Activated effector memory CD4-positive, alpha-beta T cell treated with anti-CD3 and anti-CD28 coated beads, Interleukin-2, amount 50 U/mL, for 16 hours (primary cell): ENCODE measurements around the gene UNC80.

Experiments used
- DNase-seq: peaks from one replicate; pipeline ENCODE4 v3.0.0-alpha.2; 2020

UNC80 gene

DNA sequence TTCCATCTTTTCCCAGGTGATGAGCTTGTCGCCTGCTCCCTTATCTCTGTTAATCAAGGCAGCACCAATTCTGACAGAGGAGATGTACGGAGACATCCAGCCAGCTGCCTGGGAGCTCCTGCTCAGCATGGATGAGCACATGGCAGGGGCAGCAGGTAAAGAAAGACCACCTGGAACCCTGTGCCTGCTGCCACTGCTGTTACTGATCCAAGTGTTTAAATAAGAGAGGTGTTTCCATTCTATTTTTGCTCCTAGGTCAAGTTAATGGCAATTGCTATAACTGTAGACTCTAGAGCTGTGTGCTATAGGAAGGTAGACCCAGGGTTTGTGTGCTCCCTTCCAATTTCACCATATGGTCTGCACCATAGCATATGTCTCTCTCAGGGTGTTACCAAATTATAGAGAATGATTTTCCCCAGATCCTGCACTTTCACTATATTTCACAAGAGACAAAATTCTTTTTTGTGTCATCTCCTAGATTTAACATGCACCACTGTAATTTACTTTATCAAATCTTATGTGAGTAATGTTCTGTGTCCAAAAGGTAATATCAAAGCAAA is 142.2 kb downstream of the UNC80 start:
- DNase-seq = no peak

DNA sequence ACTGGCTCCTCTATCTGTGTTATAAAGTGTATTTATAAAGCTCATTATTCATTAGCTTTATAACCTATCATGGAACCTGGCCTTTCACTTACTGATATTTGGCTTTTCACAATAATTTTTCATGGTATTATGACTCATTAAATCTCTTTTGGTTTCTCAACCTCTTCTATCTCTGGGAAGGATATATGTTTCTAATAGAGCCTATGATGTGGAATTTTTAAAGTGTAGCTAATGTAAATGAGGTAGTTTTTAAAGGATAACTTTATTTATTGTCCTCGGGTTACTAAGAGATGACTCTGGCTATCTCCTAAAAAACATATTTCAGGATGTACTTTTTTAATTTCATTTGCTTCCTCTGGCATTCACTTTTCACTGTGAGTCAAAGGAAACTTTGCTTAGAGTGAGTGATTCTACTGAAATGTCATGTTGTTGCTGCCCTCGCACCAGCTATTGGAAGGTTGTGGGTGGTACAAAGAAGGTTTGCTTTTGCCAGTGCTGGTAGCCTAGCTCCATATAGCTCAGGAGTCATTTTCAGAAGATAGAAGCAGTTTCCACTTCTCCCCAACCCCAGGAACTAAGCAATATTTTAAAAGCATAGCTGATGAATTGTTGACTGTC is 145.6 kb downstream of the UNC80 start:
- no peak for DNase-seq

DNA sequence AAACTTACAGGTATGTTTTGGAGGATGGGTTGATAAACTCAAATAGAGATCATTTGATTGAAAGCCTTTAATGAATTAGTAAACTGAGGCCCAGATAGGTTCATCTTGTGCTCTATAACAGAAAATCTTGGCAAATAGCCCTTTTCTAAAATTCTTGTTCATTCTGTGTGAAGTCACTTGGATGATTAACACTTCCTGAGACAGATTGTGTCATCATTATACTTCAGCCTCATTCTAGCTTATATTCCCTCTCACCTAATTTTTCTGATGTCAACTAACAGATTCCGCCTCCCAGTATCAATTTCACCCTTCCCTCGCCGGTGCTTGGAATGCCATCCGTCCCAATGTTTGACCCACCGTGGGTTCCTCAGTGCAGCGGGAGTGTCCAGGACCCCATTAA is 146.6 kb downstream of the UNC80 start:
- DNase-seq = no peak

DNA sequence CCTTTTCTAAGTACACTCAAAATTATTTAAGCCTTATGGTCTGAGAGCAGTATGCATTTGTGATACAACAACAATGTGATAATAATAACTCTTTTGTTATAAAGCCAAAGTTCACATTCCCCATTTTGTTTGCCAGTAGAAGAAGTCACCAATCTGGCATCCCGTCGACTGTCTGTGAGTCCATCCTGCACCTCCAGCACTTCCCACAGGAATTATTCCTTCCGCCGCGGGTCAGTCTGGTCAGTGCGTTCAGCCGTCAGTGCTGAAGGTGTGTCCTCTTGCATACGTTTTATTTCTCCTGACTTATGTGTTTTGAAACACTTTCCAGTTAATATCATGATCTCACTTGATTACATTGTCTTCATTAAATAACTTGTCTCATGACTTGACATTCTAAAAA is 150.5 kb downstream of the UNC80 start:
- DNase-seq = no peak

DNA sequence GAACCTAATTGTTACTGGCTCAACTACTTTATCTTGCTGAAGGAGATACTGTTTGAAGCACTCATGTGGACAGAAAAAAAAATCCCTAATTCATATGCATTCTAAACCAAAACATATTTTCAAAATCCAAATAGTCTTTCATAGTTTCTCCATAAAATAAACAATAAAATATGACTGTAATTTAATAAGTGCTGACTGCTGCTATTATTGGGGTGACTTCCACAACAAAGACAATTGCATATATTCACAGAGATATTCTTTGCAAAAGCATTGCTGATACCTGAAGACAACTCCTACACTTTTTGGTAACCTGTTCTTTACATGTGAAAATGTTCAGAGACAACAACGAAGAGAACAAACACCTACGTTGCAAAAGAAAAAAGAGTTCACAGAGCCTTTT is 157.7 kb downstream of the UNC80 start:
- DNase-seq = no peak

DNA sequence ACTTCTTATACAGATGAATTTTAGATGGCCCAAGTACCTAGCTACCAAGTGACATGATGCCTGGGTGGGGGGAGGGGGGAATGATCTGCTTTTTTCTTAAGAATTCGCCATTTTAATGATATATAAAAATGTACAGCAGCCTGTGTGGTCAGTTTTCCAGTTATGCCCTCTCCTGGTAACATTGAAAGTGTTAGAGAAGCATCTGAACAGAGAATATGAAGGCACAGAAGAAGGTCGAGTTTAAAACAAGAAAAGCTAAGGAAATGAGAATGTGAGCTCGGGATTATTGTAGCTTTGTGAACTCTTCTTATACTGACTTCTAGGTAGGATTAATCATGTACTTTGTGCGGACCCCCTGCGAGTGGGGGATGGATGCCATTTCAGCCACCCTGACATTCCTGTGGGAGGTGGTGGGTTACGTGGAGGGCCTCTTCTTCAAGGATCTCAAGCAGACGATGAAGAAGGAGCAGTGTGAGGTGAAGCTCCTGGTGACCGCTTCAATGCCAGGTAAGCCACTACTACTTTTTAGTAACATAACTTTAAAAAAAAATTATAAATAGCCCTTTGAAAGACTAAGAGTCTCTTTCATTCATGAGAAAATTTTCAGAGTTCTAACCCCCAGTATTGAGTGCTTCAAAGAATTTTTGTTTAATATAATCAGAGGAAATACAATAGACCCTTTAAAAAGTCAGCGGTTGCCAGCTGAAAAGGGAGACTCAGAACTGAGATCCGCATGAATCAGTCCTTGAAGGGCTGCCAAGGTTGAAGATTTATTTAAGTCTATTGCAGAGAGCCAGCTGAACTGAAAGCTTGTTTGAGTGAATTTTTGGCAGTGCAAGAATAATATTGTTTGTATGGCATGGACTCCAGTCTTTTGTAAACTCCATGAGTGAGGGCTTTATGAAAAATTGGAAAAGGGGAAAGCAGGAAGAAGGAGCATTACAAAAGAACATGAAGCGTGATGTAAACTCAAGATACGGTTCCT is 162.2 kb downstream of the UNC80 start:
- no peak for DNase-seq

DNA sequence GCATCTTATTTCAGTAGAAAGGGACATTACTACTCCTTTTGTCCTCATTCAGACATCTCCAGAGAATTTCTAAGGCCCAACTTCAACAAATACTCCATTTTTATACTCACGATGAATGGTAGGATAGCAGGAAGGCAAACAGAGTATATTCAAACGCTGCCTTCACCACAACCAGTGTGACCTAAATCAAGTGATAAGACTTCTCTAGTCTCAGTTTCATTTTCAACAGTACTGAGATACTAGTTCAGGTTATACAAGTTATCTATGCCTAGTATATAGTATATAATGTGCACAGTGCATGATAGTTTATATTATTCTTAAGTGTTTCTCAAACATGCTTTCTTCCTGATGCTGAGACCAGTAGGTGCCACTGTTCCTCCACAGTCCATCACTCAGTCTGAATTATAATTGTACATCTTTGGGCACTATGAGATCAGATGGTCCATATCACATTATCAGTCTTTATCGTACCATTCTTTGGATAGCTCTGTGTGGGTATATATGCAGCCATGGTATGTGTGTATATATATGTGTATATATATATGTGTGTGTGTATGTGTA is 164.6 kb downstream of the UNC80 start:
- no peak for DNase-seq

DNA sequence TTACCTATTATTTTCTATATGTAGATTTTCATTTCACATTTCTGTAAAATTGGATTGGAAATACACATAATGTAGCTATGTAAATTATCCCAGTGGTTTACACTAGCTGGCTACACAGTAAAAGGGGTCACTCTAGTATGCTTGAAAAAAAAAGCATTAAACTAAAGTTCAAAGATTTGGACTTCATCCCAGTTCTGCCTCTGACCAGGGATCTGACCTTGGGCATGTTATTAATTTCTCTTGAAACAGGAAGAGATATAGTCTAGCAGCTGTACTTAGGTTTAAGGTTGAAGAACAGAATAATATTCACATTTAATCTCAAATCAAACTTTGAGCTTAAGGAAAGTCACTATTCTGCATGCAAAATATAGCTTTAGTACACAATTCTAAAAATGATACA is 166.3 kb downstream of the UNC80 start:
- no peak for DNase-seq

DNA sequence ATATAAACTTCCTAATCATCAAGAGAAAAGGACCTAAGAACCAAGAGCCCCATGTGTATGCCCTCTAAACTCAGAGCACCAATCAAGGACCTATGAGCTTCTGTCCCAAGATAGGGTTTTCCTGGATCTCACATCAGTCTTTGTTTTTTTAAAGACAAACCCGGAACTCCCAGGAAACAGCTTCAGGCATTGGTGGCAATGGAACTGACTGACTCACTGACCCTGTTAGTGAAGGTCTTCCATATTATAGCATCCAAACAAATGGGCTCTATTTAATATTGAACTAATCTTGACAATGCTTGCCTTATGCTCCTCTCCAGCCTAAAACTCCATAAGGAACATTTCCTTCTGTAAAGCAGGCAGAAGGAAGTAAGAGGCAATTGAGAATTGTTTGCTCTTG is 167.3 kb downstream of the UNC80 start:
- no peak for DNase-seq

DNA sequence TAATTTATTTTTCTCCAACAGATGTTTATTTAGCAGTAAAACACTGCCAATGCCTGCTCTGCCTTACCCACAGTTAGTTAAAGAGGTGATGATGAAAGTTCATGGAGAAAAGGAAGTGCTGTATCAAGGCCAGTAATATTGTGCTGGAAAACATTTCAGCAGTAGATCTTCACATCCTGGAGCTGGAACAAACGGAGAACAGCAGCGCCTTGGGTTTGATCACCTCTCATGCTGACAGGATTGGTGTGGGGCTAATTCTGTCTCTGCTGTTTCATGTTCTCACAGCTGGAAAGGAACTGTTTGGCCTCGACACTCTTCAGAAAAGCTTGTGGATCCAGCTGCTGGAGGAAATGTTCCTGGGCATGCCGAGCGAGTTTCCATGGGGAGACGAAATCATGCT is 169.3 kb downstream of the UNC80 start:
- DNase-seq = no peak

DNA sequence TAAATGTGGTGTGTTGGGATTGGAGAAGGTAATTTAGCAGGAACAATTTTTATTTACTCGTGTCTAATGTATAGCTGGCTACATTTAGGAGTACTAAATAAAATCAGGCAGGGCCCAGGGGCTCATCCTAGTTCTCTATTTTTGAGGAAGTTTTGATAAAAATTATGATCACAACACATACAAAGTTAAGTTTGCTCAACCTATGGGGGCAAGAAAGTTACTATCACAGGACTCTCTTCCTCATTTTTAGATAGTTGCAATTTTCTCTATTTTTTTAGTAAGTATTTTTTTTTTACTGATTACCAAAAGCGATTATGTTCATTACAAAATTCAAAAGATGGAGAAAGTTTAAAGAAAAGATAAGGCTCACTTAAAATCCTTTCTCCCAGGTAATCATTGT is 170.8 kb downstream of the UNC80 start:
- DNase-seq = no peak

DNA sequence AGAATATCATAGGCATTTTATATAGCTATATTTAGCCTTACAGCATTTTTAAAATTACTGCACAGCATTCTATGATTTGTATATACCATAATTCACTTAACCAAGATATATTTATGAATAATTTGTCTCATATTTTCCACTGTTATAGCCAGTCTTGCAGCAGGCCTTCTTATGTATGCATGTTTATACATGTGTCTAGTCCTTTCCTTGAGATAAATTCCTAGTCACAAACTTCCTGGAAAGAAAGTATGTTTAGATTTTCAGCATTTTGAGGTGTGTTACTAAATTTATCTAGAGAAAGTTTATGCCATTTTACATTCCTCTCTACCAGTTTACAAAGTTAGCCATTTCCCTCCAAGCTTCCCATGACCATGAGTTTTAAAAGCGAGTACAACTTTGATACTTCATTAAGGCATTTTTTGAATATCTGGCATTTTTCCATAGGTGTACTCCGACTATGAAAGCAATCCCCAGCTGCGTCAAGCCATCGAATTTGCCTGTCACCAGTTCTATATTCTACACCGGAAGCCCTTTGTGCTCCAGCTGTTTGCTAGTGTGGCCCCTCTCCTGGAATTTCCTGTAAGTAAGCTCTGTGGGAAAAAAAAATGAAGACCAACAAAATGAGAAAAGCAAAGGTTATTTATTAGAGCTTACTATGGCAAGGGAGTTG is 171.4 kb downstream of the UNC80 start:
- DNase-seq = no peak

DNA sequence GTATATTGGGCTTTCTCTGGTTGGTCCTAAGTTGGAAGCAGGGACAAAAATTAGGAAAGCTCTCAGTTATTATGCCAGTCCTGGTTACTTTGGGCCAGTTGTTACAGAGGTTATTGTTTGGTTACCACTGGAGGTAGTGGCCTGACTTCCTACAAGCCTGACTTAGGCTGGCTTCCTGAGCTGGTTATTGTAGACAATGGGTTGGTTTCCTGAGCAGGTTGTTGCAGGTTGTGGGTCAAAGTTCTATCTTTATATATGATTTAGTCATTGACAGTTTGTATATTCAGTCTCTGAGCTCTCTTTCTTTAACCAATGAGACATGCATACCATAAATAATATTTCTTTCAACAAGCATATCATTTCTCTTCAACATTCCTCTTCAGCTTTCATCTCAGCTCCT is 172.1 kb downstream of the UNC80 start:
- no peak for DNase-seq

DNA sequence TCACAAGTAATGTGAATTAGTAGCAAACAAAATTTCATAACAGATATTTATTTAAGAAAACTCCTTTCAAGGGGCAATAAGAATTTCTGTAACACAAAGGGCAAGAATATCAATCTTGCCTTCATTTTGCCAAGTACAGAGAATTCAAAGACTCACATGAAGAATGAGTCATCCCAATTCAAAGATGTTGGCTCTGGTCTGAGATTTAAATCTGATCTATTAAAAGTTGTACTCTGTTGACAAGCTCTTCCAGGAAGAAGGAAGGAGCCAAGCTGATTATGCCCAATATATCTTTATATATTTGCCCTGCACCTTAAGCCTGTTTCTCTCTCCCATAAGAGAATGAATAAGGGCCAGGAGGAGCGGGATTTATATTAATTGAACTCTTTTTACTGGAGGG is 174.9 kb downstream of the UNC80 start:
- DNase-seq = no peak

DNA sequence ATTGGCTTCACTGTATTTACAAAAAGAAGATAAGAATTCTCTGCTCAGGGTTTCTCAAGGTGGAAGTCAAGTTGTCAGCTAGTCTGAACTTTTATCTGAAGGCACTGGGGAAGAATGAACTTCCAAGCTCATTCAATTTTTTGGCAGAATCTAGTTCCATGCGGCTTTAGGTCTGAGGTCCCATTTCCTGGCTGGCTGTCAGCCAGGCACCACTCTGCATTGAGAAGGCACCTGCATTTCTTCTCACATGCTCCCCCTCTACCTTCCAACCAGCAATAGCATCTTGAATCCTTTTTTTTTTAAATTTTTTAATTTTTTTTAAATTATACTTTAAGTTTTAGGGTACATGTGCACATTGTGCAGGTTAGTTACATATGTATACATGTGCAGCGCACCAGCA is 184.6 kb downstream of the UNC80 start:
- DNase-seq = no peak

DNA sequence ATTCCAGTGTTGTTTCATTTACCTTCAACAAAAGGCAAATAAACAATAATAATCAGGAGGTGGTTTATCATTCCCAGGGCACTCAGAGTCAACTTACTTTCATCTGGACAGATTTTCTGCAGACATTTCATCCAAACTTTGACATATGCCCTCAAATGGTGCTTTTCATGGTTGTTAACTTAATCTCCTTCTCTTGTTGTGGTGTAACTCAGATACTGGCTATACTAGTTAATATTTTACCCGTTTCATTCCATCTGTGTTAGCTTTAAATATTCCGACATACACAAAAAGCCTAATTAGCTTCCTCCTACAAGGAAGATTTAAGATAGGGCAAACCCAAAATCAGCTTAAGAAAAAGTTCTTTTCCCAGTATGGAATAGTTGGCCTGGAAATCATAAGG is 186.4 kb downstream of the UNC80 start:
- no peak for DNase-seq

DNA sequence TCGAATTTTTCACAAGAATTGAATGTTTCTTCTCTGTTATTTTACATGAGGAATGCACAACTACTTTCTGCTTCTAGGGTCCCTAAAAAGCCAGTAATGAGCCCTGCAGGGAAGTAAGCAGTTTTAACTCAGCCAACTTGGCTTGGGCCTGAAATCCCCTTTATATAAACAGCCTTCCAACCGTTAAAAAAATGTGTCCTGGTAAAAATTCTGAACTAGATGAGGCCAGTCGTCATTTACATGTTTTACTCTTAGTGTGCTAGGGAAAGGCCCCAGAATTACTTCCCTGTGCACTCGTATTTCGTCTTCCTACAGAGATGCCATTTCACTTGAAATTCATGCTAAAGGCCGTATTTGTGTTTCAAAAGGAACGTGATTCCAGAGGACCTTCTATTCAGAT is 188.4 kb downstream of the UNC80 start:
- DNase-seq = no peak

DNA sequence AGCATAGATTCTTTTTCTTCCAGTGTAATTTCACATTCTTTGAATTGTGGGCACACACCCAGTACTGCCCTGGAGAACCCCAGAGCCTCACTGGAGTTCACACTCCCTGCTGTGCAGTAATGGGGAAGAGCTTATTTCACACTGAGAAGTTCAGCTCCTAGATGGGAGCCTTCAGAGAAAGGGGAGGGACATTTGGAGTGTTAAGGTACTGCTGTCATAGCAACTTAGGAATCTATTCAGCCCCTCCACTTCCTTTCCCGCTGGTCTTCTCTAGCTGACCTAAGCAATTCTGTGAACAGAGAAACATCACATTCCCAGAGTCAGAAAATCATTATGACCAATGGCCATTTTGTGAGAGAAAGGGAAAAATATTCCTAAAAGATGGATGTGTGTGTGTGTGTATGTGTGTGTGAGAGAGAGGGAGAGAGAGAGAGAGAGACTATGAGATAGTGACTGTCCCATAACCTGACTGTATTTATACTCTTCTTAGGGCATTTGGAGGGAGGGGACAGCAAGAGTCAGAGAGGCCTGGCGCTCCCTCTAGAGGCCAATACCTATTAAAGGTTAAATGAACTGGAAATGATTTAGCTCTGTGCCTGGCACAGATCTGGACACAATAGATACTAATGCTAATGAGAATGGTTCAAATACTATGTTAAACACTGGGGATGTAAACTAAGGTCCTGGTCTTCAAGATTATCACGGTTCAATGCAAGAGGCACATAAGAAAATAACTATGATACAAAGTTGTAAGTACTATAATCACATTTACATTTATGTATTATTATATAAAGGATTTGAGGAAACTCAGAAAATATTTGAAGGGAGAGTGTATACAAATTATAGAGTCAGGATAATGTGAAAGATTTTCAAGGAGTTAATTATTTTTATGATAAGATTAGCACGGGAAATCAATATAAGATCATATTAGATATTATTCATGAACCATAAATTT is 189.3 kb downstream of the UNC80 start:
- peak; percentile 71 for DNase-seq

DNA sequence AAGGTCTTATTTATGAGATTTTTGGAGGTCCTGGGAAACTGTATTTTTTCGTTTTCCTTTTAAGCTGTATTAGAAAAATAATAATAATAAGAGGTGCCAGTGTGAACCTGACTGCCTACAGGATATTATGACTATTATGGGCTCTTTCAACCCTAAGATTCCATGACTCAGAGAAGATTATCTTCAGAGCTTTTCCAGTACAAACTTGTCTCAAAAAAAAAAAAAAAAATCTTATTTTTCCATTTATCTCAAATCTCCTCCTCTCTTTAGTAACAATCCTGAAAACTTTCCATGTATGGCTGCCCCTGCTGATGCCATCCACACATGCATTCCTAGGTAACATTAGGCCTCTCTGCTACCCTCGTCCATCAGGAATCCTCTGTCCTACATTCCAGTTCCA is 194.1 kb downstream of the UNC80 start:
- DNase-seq = no peak

DNA sequence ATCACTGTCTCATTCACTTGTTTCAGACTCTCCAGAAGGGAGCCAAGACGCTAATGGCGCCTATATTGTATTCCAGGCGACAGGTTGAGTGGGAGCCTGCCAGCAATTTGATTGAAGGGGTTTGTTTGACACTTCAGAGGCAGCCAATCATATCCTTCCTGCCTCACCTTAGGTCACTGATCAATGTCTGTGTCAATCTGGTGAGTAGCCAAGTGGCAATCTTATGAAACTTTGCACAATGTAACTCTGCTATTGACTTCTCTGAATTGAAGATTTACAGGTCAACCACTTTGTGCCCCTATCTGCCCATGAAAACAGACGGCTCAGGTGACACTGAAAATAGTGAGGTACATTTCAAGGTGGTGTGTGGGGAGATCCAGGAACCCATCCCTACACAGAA is 198.1 kb downstream of the UNC80 start:
- DNase-seq = no peak

DNA sequence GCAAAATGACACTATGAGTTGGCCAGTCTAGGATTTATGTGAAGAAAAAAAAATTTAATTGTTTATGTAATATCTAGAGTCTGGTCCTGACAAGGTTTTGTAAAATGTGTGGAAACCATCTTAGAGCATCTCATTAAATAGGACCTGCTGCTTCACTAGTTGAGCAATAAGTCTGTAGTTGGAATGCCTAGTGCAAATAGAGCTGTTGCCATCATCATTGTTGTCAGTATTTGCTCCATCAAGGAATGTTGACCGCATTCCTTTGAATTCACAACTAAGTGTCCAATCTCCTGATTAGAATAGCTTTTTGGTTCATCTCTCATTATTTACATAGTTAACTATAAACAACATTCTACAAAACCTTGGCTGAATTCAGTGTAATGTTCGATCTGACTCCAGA is 198.6 kb downstream of the UNC80 start:
- no peak for DNase-seq

DNA sequence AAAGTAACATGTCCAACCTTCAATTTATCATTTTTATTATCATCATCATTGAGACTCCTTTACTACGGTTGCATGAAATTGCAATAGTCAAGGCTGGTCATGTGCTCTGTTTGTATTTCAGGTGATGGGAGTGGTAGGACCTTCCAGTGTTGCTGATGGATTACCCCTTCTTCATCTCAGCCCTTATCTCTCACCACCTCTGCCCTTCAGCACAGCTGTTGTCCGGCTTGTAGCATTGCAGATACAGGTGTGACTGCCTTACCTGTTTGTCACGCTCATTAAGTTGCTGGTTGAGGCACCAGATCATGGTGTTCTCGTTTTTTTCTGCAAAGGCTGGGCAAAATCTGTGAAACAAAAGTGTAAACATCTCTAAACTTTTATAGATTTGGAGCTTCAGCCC is 199.1 kb downstream of the UNC80 start:
- no peak for DNase-seq
